Esophagus mucosa (tissue), 1 donor: ENCODE measurements around the gene KCNQ2. TPM values are rescaled to one million over a fixed set of nuclear protein-coding genes. Genes with fewer than 3 reads are reported as not detected.

Experiments used
- ATAC-seq: fragments of 200-7000 bp; cut with Tn5 transposase; one replicate; pipeline ENCODE4 v1.9.1; 2020
- total RNA-seq: library from RNA; stranded (reverse); gene quantifications from one replicate; pipeline ENCODE4 v1.2.4, GENCODE V29; 2023
- donor health status: DM: yes; HTN: yes; CAD: no.

Gene KCNQ2
- total RNA-seq, 1 donor from 2014 or later = not detected

- no peak for ATAC-seq
These were observed 103.4 kb downstream of the KCNQ2 start for GRCh38 chr20:63369024-63369530.

GRCh38 chr20:63368151-63368550, 104.3 kb downstream of the KCNQ2 start:
- no peak for ATAC-seq

GRCh38 chr20:63367446-63368055, 104.9 kb downstream of the KCNQ2 start:
- ATAC-seq = no peak

GRCh38 chr20:63366390-63367365, 105.8 kb downstream of the KCNQ2 start:
- no peak for ATAC-seq

- ATAC-seq = no peak
These were observed 106.7 kb downstream of the KCNQ2 start for GRCh38 chr20:63365601-63366389.

GRCh38 chr20:63364801-63365585, 107.5 kb downstream of the KCNQ2 start:
- no peak for ATAC-seq

GRCh38 chr20:63363981-63364561, 108.4 kb downstream of the KCNQ2 start:
- ATAC-seq = no peak

GRCh38 chr20:63363013-63363957, 109.2 kb downstream of the KCNQ2 start:
- no peak for ATAC-seq

GRCh38 chr20:63362436-63363009, 109.9 kb downstream of the KCNQ2 start:
- no peak for ATAC-seq

- ATAC-seq = no peak
These were observed 110.7 kb downstream of the KCNQ2 start for GRCh38 chr20:63361519-63362435.

GRCh38 chr20:63360850-63361518, 111.5 kb downstream of the KCNQ2 start, which contains the start of gene CHRNA4:
Gene CHRNA4, minus strand, starts transcription at chr20:63361349. Its CDS starts 184 bp downstream, at chr20:63361165.
- ATAC-seq = no peak

- no peak for ATAC-seq
These were observed 112.3 kb downstream of the KCNQ2 start for GRCh38 chr20:63359937-63360849.

- no peak for ATAC-seq
These were observed 113.1 kb downstream of the KCNQ2 start for GRCh38 chr20:63359164-63359934.

GRCh38 chr20:63357921-63358905, 114.2 kb downstream of the KCNQ2 start:
- no peak for ATAC-seq
